ENCODE results near the gene ARHGAP32.

Gene ARHGAP32

GRCh38 chr11:129192150-129192549 is at the start of gene ARHGAP32:
TSS of gene ARHGAP32 (minus strand) at chr11:129192325. CDS start at chr11:129192198, 127 bp downstream.
- in situ Hi-C loops (cut with MboI; ENCODE audit: low sequenced_read_pairs) = no loop called here

GRCh38 chr11:129239207-129239606 is 47.1 kb upstream of the ARHGAP32 start:
- in situ Hi-C loops (cut with MboI; ENCODE audit: low sequenced_read_pairs) = no loop called here

GRCh38 chr11:129237880-129238638 is 45.9 kb upstream of the ARHGAP32 start:
- in situ Hi-C loops (cut with MboI; ENCODE audit: low sequenced_read_pairs) = no loop called here

- in situ Hi-C loops (cut with MboI; ENCODE audit: low sequenced_read_pairs) = no loop called here
These were observed 45.3 kb upstream of the ARHGAP32 start for GRCh38 chr11:129237456-129237855.

GRCh38 chr11:129236850-129237249 is 44.7 kb upstream of the ARHGAP32 start:
- in situ Hi-C loops (cut with MboI; ENCODE audit: low sequenced_read_pairs) = no loop called here

- in situ Hi-C loops (cut with MboI; ENCODE audit: low sequenced_read_pairs) = no loop called here
These were observed 42.9 kb upstream of the ARHGAP32 start for GRCh38 chr11:129234978-129235377.

GRCh38 chr11:129230006-129230405 is 37.9 kb upstream of the ARHGAP32 start:
- in situ Hi-C loops (cut with MboI; ENCODE audit: low sequenced_read_pairs) = no loop called here

GRCh38 chr11:129226207-129226798 is 34.2 kb upstream of the ARHGAP32 start:
- in situ Hi-C loops (cut with MboI; ENCODE audit: low sequenced_read_pairs) = no loop called here

GRCh38 chr11:129225190-129225589 is 33.1 kb upstream of the ARHGAP32 start:
- in situ Hi-C loops (cut with MboI; ENCODE audit: low sequenced_read_pairs) = no loop called here

- in situ Hi-C loops (cut with MboI; ENCODE audit: low sequenced_read_pairs) = no loop called here
These were observed 32.4 kb upstream of the ARHGAP32 start for GRCh38 chr11:129224538-129224937.

- in situ Hi-C loops (cut with MboI; ENCODE audit: low sequenced_read_pairs) = no loop called here
These were observed 31.6 kb upstream of the ARHGAP32 start for GRCh38 chr11:129223701-129224149.

GRCh38 chr11:129223260-129223659 is 31.1 kb upstream of the ARHGAP32 start:
- in situ Hi-C loops (cut with MboI; ENCODE audit: low sequenced_read_pairs) = no loop called here

- in situ Hi-C loops (cut with MboI; ENCODE audit: low sequenced_read_pairs) = no loop called here
These were observed 30.0 kb upstream of the ARHGAP32 start for GRCh38 chr11:129222158-129222557.

GRCh38 chr11:129215506-129216245 is 23.6 kb upstream of the ARHGAP32 start:
- in situ Hi-C loops (cut with MboI; ENCODE audit: low sequenced_read_pairs) = no loop called here

GRCh38 chr11:129214710-129215295 is 22.7 kb upstream of the ARHGAP32 start:
- in situ Hi-C loops (cut with MboI; ENCODE audit: low sequenced_read_pairs) = no loop called here

GRCh38 chr11:129213261-129213660 is 21.1 kb upstream of the ARHGAP32 start:
- in situ Hi-C loops (cut with MboI; ENCODE audit: low sequenced_read_pairs) = no loop called here

GRCh38 chr11:129211397-129211796 is 19.3 kb upstream of the ARHGAP32 start:
- in situ Hi-C loops (cut with MboI; ENCODE audit: low sequenced_read_pairs) = no loop called here

- in situ Hi-C loops (cut with MboI; ENCODE audit: low sequenced_read_pairs) = no loop called here
These were observed 18.7 kb upstream of the ARHGAP32 start for GRCh38 chr11:129210831-129211181.

GRCh38 chr11:129209891-129210830 is 18.0 kb upstream of the ARHGAP32 start:
- in situ Hi-C loops (cut with MboI; ENCODE audit: low sequenced_read_pairs) = no loop called here

- in situ Hi-C loops (cut with MboI; ENCODE audit: low sequenced_read_pairs) = no loop called here
These were observed 16.7 kb upstream of the ARHGAP32 start for GRCh38 chr11:129208863-129209262.
